HepG2 (cell line): ENCODE results near the gene ELP2. TPM values are rescaled to one million over a fixed set of nuclear protein-coding genes. Genes with fewer than 3 reads are reported as not detected.

ENCODE experiments used
- ATF3 ChIP-seq: sonication (generic); formaldehyde crosslinking; IDR thresholded peaks from 2 replicates; pipeline ENCODE4 v1.4.0; 2020; ENCODE audit warnings: missing genetic modification reagents
- BRCA1 ChIP-seq: sonication (generic); formaldehyde crosslinking; IDR thresholded peaks from 2 replicates; pipeline ENCODE4 v1.4.0; 2020; ENCODE audit warnings: missing genetic modification reagents
- BRD4 ChIP-seq: sonication (generic); formaldehyde crosslinking; IDR thresholded peaks from 2 replicates; pipeline ENCODE4 v1.4.0; 2020; ENCODE audit warnings: missing genetic modification reagents
- CBFB ChIP-seq: sonication (generic); formaldehyde crosslinking; IDR thresholded peaks from 2 replicates; pipeline ENCODE4 v1.4.0; 2020; ENCODE audit warnings: missing genetic modification reagents
- ETV6 ChIP-seq: sonication (generic); formaldehyde crosslinking; conservative IDR thresholded peaks from 2 replicates; pipeline ENCODE4 v1.4.0; 2020; ENCODE audit warnings: missing genetic modification reagents
- FOXM1 ChIP-seq: sonication (generic); formaldehyde crosslinking; IDR thresholded peaks from 2 replicates; pipeline ENCODE4 v1.5.0; 2020; ENCODE audit warnings: missing genetic modification reagents
- HDAC1 ChIP-seq: sonication (generic); formaldehyde crosslinking; IDR thresholded peaks from 2 replicates; pipeline ENCODE4 v1.5.1; 2020; ENCODE audit warnings: mild to moderate bottlenecking, missing genetic modification reagents
- MBNL3 ChIP-seq: fragments of 250-450 bp; sonication (Bioruptor Pico); conservative IDR thresholded peaks from 2 replicates; pipeline ENCODE4 v1.8.0; 2022; ENCODE audit warnings: mild to moderate bottlenecking, inconsistent platforms
- NPAS2 ChIP-seq: sonication (generic); formaldehyde crosslinking; IDR thresholded peaks from 2 replicates; pipeline ENCODE4 v1.8.0; 2022; ENCODE audit warnings: mild to moderate bottlenecking, missing genetic modification reagents, borderline replicate concordance
- PRMT3 ChIP-seq: sonication (generic); formaldehyde crosslinking; IDR thresholded peaks from 2 replicates; pipeline ENCODE4 v1.8.1; 2022; ENCODE audit warnings: low read depth, mild to moderate bottlenecking, moderate library complexity, missing genetic modification reagents, borderline replicate concordance
- SATB2 ChIP-seq: sonication (generic); formaldehyde crosslinking; IDR thresholded peaks from 2 replicates; pipeline ENCODE4 v1.5.0; 2020; ENCODE audit warnings: missing genetic modification reagents
- SKI ChIP-seq: fragments of 450-650 bp; IDR thresholded peaks from one replicate; pipeline ENCODE4 v1.6.1; 2018; ENCODE audit warnings: mild to moderate bottlenecking; ENCODE audit not compliant: partially characterized antibody
- SNAPC4 ChIP-seq: sonication (generic); formaldehyde crosslinking; IDR thresholded peaks from 2 replicates; pipeline ENCODE4 v1.4.0; 2020; ENCODE audit warnings: mild to moderate bottlenecking, missing genetic modification reagents
- SP5 ChIP-seq: IDR thresholded peaks from 2 replicates; pipeline ENCODE4 v1.6.1; 2016; ENCODE audit warnings: low read depth, borderline replicate concordance
- TBL1XR1 ChIP-seq: fragments of 150-350 bp; IDR thresholded peaks from 2 replicates; pipeline ENCODE4 v1.6.1; 2014; ENCODE audit warnings: borderline replicate concordance, low read length; ENCODE audit not compliant: partially characterized antibody
- TCF7 ChIP-seq: sonication (generic); IDR thresholded peaks from 2 replicates; pipeline ENCODE4 v1.6.1; 2016; ENCODE audit warnings: antibody characterized with exemption, low read depth
- THYN1 ChIP-seq: sonication (generic); formaldehyde crosslinking; IDR thresholded peaks from 2 replicates; pipeline ENCODE4 v1.8.1; 2023; ENCODE audit warnings: low read depth, mild to moderate bottlenecking, moderate library complexity, missing genetic modification reagents, borderline replicate concordance
- TP53 ChIP-seq: sonication (generic); formaldehyde crosslinking; conservative IDR thresholded peaks from 2 replicates; pipeline ENCODE4 v1.4.0; 2020; ENCODE audit warnings: missing genetic modification reagents
- YY1 ChIP-seq: IDR thresholded peaks from 2 replicates; pipeline ENCODE4 v1.6.1; 2011; ENCODE audit warnings: low read length, low read depth, moderate library complexity, mild to moderate bottlenecking; ENCODE audit not compliant: insufficient read depth, insufficient replicate concordance
- ZFY ChIP-seq: sonication (generic); formaldehyde crosslinking; IDR thresholded peaks from 2 replicates; pipeline ENCODE4 v1.4.0; 2020; ENCODE audit warnings: missing genetic modification reagents
- ZNF205 ChIP-seq: IDR thresholded peaks from 2 replicates; pipeline ENCODE4 v1.6.1; 2018; ENCODE audit warnings: missing biosample characterization, missing genetic modification reagents
- ZNF225 ChIP-seq: sonication (generic); formaldehyde crosslinking; IDR thresholded peaks from 2 replicates; pipeline ENCODE4 v1.4.0; 2020; ENCODE audit warnings: mild to moderate bottlenecking, missing genetic modification reagents
- ZNF431 ChIP-seq: sonication (generic); formaldehyde crosslinking; IDR thresholded peaks from 2 replicates; pipeline ENCODE4 v1.9.0; 2022; ENCODE audit warnings: missing genetic modification reagents, low read depth, mild to moderate bottlenecking, borderline replicate concordance
- polyA plus RNA-seq, 8 experiments: library from polyadenylated mRNA; depleted of rRNA in 3 of 8; stranded (reverse) in 7 of 8; unstranded in 1 of 8; fragments of >200 nt; fragmentation: Illumina TruSeq in 4 of 8; extraction: Trizol in 4 of 8; gene quantifications; 2 replicates each; pipeline versions ENCODE4 v1.2.1 to v1.2.3, GENCODE V29; 2011 to 2016; ENCODE audit warnings: low read depth in 4 of 8, missing spikeins in 1 of 8, mixed read lengths in 1 of 8; ENCODE audit not compliant: insufficient read depth in 1 of 8
- total RNA-seq, 5 experiments: library from RNA; depleted of rRNA; stranded (reverse); fragments of >200 nt; fragmentation: Illumina TruSeq; extraction: Trizol; gene quantifications; 2 replicates each; pipeline ENCODE4 v1.2.3, GENCODE V29; 2016; ENCODE audit warnings: low read depth in 1 of 5
- TF ChIP-seq, protein P1 (sequence below): sonication (generic); formaldehyde crosslinking; IDR thresholded peaks from 2 replicates; pipeline ENCODE4 v1.8.1; 2023; ENCODE audit warnings: mild to moderate bottlenecking, inconsistent platforms, moderate library complexity, missing genetic modification reagents, borderline replicate concordance
- TF ChIP-seq, protein P2 (sequence below): sonication (generic); formaldehyde crosslinking; IDR thresholded peaks from 2 replicates; pipeline ENCODE4 v1.4.0; 2020; ENCODE audit warnings: missing genetic modification reagents

Gene ELP2
- total and polyA plus RNA-seq, 2 of the 13 experiments (the other 11 are each of a cell fraction or from before 2014, with no cell fraction given): 98.7 to 100 TPM

- peak; percentile 38; the same call in 1 of the 2 replicates for TF ChIP-seq ZNF431
- TF ChIP-seq SKI: peak; percentile 66
- no peak for TF ChIP-seq YY1
- TF ChIP-seq TP53 (CRISPR knock-in tag): no peak
- TF ChIP-seq ZNF225 (CRISPR knock-in tag): no peak
- no peak for TF ChIP-seq CBFB (CRISPR knock-in tag)
- peak; percentile 90 for TF ChIP-seq ZNF205 (CRISPR knock-in tag)
- peak; percentile 73 for TF ChIP-seq TCF7
- no peak; the same call in 1 of the 2 replicates for TF ChIP-seq BRCA1 (CRISPR knock-in tag)
- no peak for TF ChIP-seq THYN1 (CRISPR knock-in tag)
- TF ChIP-seq, protein P1, sequence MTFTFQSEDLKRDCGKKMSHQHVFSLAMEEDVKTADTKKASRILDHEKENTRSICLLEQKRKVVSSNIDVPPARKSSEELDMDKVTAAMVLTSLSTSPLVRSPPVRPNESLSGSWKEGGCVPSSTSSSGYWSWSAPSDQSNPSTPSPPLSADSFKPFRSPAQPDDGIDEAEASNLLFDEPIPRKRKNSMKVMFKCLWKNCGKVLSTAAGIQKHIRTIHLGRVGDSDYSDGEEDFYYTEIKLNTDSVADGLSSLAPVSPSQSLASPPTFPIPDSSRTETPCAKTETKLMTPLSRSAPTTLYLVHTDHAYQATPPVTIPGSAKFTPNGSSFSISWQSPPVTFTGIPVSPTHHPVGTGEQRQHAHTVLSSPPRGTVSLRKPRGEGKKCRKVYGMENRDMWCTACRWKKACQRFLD (CRISPR knock-in tag): no peak
- no peak for TF ChIP-seq TBL1XR1
- peak; percentile 88 for TF ChIP-seq ATF3
- TF ChIP-seq NPAS2: no peak
- no peak for TF ChIP-seq FOXM1 (CRISPR knock-in tag)
- no peak for TF ChIP-seq ETV6 (CRISPR knock-in tag)
- no peak for TF ChIP-seq PRMT3 (CRISPR knock-in tag)
- TF ChIP-seq BRD4 (CRISPR knock-in tag): no peak
- peak; percentile 91 for TF ChIP-seq ZFY
- TF ChIP-seq SP5 (CRISPR knock-in tag): peak; percentile 100
- TF ChIP-seq, protein P2, sequence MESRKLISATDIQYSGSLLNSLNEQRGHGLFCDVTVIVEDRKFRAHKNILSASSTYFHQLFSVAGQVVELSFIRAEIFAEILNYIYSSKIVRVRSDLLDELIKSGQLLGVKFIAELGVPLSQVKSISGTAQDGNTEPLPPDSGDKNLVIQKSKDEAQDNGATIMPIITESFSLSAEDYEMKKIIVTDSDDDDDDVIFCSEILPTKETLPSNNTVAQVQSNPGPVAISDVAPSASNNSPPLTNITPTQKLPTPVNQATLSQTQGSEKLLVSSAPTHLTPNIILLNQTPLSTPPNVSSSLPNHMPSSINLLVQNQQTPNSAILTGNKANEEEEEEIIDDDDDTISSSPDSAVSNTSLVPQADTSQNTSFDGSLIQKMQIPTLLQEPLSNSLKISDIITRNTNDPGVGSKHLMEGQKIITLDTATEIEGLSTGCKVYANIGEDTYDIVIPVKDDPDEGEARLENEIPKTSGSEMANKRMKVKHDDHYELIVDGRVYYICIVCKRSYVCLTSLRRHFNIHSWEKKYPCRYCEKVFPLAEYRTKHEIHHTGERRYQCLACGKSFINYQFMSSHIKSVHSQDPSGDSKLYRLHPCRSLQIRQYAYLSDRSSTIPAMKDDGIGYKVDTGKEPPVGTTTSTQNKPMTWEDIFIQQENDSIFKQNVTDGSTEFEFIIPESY: peak; percentile 66
- TF ChIP-seq SATB2 (CRISPR knock-in tag): no peak
- TF ChIP-seq MBNL3 (CRISPR knock-in tag): no peak
- peak; percentile 86 for TF ChIP-seq HDAC1 (CRISPR knock-in tag)
- no peak for TF ChIP-seq SNAPC4 (CRISPR knock-in tag)
These were observed 46.5 kb downstream of the ELP2 start (continued) for GRCh38 chr18:36176177-36176584.
